Transverse colon (tissue), 4 donors: Measurements from ENCODE around the gene ANKRD36B. TPM values are rescaled to one million over a fixed set of nuclear protein-coding genes. Genes with fewer than 3 reads are reported as not detected.
"Not testable (repeated sequence)": the region's sequence is repeated elsewhere in the genome, so short reads cannot be mapped to it uniquely, and the experiment has no call there.

Experiments used
- DNase-seq: peaks from one replicate; pipeline ENCODE4 v3.0.0-alpha.2; 2019
- H3K27ac ChIP-seq, 4 donors: fragments of 200-600 bp; sonication (generic); 2 replicates each; pipeline ENCODE4 v1.5.1; 2016 to 2018; ENCODE audit warnings: inconsistent platforms in 4 of 4
- H3K27me3 ChIP-seq: fragments of 200-600 bp; sonication (generic); 2 replicates; pipeline ENCODE4 v1.5.1; 2017; ENCODE audit warnings: inconsistent platforms
- H3K36me3 ChIP-seq, 4 donors: fragments of 200-600 bp; sonication (generic); 2 replicates each; pipeline ENCODE4 v1.5.1; 2017 to 2019; ENCODE audit warnings: inconsistent platforms in 4 of 4
- H3K4me1 ChIP-seq, 4 donors: fragments of 200-600 bp; sonication (generic); 2 replicates each; pipeline ENCODE4 v1.5.1; 2017 to 2020; ENCODE audit warnings: inconsistent platforms in 4 of 4
- H3K4me3 ChIP-seq, 4 donors: fragments of 200-600 bp; sonication (generic); 1 replicate in 1 of 4; 2 replicates in 3 of 4; pipeline versions ENCODE4 v1.5.1 to v1.6.1; 2017 to 2019; ENCODE audit warnings: inconsistent platforms in 4 of 4
- H3K9me3 ChIP-seq, 2 donors: fragments of 200-600 bp; sonication (generic); 2 replicates each; pipeline ENCODE4 v1.5.1; 2017 to 2019; ENCODE audit warnings: inconsistent platforms in 2 of 2
- POLR2A ChIP-seq: fragments of 450-650 bp; IDR thresholded peaks from one replicate; pipeline ENCODE4 v1.6.1; 2016; ENCODE audit warnings: antibody characterized with exemption, mild to moderate bottlenecking, moderate library complexity
- POLR2AphosphoS5 ChIP-seq, 3 donors: sonication (generic); formaldehyde crosslinking; IDR thresholded peaks; one replicate each; pipeline ENCODE4 v1.6.1; 2016; ENCODE audit warnings: antibody characterized with exemption in 3 of 3
- WGBS, 2 donors: methylation state at CpG; one replicate each; pipeline ENCODE4 v1.1.5; 2018; ENCODE audit warnings: low coverage in 1 of 2; 5-methylcytosine and 5-hydroxymethylcytosine counted together
- in situ Hi-C, 4 donors: fragments of 200-750 bp; cut with MboI; loops; one replicate each; pipeline versions ENCODE4 v1.15.0 to v1.15.1; 2017; ENCODE audit warnings: low sequenced_read_pairs in 3 of 4, low pct_ligation_motif_present in 1 of 4, low pct_unique_long_range_greater_than_20kb in 1 of 4
- intact Hi-C: fragments of 100-400 bp; cut with DNase I; formaldehyde crosslinking; loops from one replicate; pipeline ENCODE4 v1.15.1; 2023; ENCODE audit warnings: low total_unique reads
- total RNA-seq, 4 donors: library from RNA; depleted of rRNA; stranded (reverse); fragments of >200 nt; gene quantifications; one replicate each; pipeline ENCODE4 v1.1.0, GENCODE V29; 2016

ANKRD36B gene
- total RNA-seq = 10 to 100 TPM; 26.6 to 98.7 (median 87.2) TPM

DNA sequence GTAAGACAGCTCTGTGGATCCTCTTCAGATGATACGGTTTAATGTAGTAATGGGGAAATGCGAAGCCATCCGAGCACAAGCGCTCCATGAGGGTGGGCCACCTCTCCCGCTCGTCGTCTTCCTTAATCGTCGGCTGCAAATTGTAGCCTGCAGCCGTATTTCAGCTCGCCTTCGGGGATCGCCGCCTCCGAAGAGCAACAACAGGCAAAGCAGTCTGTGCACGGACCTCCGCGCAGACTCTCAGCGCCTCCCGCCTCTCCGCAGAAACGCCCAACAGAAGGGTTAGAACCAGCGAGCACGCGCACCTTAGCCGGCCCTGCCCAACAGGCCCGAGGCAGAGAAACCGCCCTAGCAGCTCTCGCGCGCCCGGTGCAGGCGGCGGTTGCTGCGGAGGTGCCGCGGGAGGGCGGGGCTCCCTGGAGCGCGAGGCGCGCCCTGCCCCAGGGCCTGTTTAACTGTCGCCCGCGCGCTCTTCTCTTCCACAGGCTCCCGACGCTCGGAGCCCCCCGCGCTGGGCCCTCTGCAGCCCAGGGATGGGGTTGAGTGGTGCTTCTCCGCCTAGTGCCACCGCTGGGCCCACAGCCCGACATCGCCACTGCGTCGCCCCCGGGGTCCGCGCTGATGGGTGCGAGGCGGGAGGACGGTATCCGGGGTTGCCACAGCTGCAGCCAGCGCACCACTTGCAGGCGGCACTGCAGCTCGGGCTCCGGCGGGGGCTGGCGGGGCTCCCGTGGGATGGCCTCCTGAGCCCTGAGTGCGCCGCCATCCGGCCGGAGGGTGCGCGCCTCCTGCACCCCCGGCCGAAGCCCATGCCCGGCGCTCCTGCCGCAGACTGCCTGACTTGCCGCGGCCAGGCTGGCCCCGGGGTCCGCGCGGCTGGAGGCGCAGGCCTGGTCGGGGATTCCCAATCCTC lies at the start of gene ANKRD36B:
ANKRD36B (minus strand) TSS at position 280 of the 913 bp plus-strand sequence; CDS start at position 88, 192 bp downstream.
- not testable (repeated sequence) for H3K36me3 ChIP-seq, H3K27me3 ChIP-seq, H3K9me3 ChIP-seq, H3K4me1 ChIP-seq
- H3K4me3 ChIP-seq = peak within 1 kb of the TSS; percentile 42 to 76 (median 56)
- intact Hi-C loops = loop anchor here (2.0 kb wide), 1 partner anchor 109 kb away; no protein-coding TSS in a partner anchor
- TF ChIP-seq POLR2AphosphoS5 (IDR thresholded peaks at IDR 0.05) (peak; percentile 46 to 91 (median 83)), POLR2A (peak; percentile 82)
- peak within 1 kb of the TSS; percentile 96 to 99 (median 96) for H3K27ac ChIP-seq
- DNase-seq = peak; percentile 90
- WGBS, 2 donors = 1% methylated on average over 26 of the region's 90 CpGs; no CpG with 5 or more reads in 1 of the 2 donors
- in situ Hi-C loops = loop anchor here in 2 of 4 donors (10.0 kb wide), 1 partner anchor 105 kb away; no protein-coding TSS in a partner anchor

DNA sequence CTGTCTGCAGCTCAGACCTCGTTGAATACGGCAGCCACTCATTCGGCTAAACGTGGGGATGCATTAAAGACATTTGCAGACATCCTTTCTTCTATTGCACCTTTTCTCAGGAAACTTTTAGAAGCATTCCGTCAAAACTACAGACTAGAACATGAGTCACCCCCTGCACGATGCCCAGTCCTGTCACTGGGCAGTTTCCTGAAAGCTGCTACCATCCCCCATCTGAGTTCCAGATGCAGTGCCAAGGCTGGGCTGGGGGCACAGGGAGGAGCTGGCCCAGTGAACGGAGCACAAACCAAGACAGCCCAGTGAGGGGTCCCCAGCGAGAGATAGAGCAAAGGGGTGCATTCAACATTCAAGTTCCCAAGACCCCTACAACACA lies 36.4 kb upstream of the ANKRD36B start:
- DNase-seq, in situ Hi-C loops, intact Hi-C loops, H3K4me3 ChIP-seq, H3K36me3 ChIP-seq, H3K27ac ChIP-seq, H3K4me1 ChIP-seq, H3K9me3 ChIP-seq, H3K27me3 ChIP-seq: not testable (repeated sequence)
- WGBS, 2 donors = 72% methylated on average over 8 of the region's 8 CpGs; no CpG with 5 or more reads in 1 of the 2 donors

DNA sequence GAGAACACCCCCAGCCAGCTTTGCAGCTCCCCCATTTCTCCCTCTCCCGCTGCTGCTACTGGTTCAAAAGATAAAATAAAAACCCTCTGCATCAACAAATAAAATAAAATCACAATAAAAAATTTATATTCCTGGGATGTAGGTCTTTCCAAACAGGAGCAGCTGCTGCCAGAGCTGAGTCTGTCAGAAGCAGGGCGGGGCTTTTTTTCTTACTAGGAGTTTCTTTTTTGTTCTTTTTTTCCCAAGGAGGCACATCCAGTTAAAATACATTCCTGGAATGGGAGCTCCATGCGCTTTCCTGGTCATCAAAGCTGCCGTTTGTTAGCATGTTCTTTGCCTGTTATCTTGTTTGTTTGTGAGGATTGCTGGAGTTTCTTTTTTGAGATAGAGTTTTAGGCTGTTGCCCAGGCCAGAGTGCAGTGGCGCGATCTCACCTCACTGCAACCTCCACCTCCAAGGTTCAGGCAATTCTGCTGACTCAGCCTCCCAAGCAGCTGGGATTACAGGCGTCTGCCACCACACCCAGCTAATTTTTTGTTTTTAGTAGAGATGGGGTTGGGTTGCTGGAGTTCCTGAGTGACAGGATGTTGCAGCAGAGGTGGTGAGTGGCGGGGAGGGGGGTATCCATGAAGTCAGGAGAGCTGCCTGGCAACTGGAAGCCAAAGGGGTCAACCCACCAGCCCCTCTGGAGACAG lies 35.8 kb upstream of the ANKRD36B start:
- H3K36me3 ChIP-seq, H3K9me3 ChIP-seq, H3K27ac ChIP-seq, in situ Hi-C loops, H3K27me3 ChIP-seq, DNase-seq, H3K4me1 ChIP-seq, intact Hi-C loops, H3K4me3 ChIP-seq: not testable (repeated sequence)
- 70% methylated on average over 1 of the region's 8 CpGs; no CpG with 5 or more reads in 1 of the 2 donors for WGBS, 2 donors

DNA sequence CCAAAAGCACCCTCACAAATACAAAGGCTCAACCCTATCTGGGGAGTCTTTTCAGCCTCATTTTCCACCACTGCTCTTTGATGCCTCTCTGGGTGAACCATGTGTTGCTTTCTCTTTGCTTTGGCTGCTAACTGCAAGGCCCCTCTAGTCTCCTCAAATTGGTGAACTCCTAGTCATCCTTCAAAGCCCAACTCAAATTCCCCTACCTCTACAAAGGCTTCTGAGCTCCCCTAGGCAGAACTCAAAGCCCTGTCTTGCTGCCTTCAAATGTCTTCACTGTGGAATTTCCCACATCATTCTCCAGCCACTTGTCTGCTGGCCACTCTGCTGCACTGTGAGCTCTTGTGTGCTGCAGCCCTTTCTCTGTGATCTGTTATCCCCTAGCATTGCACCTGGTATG lies 33.3 kb upstream of the ANKRD36B start:
- H3K27ac ChIP-seq, H3K27me3 ChIP-seq, intact Hi-C loops, H3K9me3 ChIP-seq, in situ Hi-C loops, H3K36me3 ChIP-seq, DNase-seq, H3K4me3 ChIP-seq, H3K4me1 ChIP-seq: not testable (repeated sequence)

DNA sequence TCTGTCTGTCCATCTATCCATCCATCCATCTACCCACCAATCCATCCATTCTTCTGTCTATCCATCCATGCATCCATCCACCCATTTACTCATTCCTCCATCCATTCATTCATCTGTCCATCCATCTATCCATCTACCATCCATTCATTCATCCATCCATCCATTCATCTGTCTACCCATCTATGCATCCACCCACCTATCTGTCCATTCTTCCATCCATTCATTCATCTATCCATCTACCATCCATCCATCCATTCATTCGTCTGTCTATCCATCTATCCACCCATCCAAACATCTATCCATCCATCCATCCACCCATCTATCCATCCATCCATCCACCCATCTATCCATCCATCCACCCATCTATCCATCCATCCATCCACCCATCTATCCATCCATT lies 30.8 kb upstream of the ANKRD36B start:
- H3K4me3 ChIP-seq, H3K9me3 ChIP-seq, H3K4me1 ChIP-seq, H3K36me3 ChIP-seq, H3K27ac ChIP-seq, DNase-seq, in situ Hi-C loops, H3K27me3 ChIP-seq, intact Hi-C loops: not testable (repeated sequence)
- WGBS, 2 donors = 84% methylated on average over 1 of the region's 1 CpG; no CpG with 5 or more reads in 1 of the 2 donors

DNA sequence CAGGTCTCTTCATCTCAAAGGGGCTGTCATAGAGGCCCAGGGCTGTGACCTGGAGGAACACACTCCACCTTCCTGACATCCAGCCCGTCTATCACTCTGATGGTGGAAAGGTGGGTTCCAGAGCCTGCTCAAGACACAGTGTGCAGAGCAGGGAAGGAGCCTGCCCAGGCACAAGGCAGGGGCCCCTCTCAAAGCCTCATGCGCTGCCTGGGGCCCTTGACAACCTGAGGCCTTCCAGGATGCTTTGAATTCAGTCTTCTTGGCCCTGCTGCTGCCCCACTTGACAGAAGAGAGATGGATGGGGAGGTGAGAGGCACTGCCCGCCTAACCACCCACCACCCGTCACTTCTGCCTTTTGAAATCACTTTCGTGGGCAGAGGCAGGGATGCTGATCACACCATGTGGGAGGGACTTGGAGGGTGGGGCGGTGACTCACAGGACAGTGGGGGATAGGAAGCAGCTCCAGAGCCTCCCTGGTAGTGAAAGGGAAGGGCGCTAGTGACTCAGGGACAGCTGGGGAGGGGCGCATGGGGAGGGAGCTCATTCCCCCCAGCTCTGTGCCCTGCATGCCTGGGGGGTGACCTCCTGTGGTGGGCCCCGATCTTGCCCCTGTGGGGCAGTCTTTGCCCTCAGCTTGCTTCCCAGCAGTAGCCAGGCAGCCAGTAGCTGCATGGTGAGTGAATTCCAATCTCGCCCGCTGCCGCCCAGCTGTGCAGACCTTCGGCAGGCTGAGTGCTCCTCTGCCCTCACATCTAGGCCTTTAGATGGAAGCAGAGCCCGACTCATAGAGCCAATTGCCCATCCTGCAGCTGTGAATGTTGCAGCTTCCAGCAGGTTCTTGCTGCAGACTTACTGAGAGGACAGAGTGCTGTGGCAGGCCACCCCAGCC lies 29.5 kb upstream of the ANKRD36B start:
- H3K9me3 ChIP-seq, H3K4me3 ChIP-seq, H3K27me3 ChIP-seq, H3K36me3 ChIP-seq, H3K27ac ChIP-seq, in situ Hi-C loops, intact Hi-C loops, H3K4me1 ChIP-seq, DNase-seq: not testable (repeated sequence)
- WGBS, 2 donors = 72% methylated on average over 9 of the region's 14 CpGs; no CpG with 5 or more reads in 1 of the 2 donors
